ENCODE data around the gene ABCF2. TPM values are rescaled to one million over a fixed set of nuclear protein-coding genes. Genes with fewer than 3 reads are reported as not detected.

Gene ABCF2
- total and polyA plus RNA-seq, 2 of the 4 experiments (the other 2 are of a cell fraction): 46.2 to 103 TPM

GRCh38 chr7:151254316-151254715 lies 27.3 kb upstream of the ABCF2 start:
- Histone ChIP-seq H3K9me1 (ENCODE audit: insufficient read depth, low read length) (peaks cover 10% of the 10 kb centered on the region), H3K9me3 (ENCODE audit: control insufficient read depth, insufficient read depth, low read length) (no peaks in the 10 kb centered on the region), H3K4me3 (ENCODE audit: insufficient read depth, low read depth, low read length) (no peak overlapping the region), H3K23ac (ENCODE audit: low read depth, low read length) (no peak overlapping the region), H2BK15ac (ENCODE audit: low read depth, low read length) (no peak overlapping the region), H3K79me1 (ENCODE audit: low read depth in 1 of 2, low read length in 2 of 2) (peaks cover 5 to 29% of the 10 kb centered on the region in 2 experiments; a peak in 2 of 4 replicates), H3K4ac (ENCODE audit: low read depth, low read length) (no peak overlapping the region), H2AK9ac (replicated peaks; ENCODE audit: low read depth, low read length, poor library complexity) (no peak overlapping the region), H3K36me3 (ENCODE audit: control insufficient read depth, insufficient read depth, low read length) (no peaks in the 10 kb centered on the region), H2BK120ac (ENCODE audit: low read depth, low read length) (no peak overlapping the region), H3K4me2 (ENCODE audit: low read depth, low read length) (no peak overlapping the region), H2AK5ac (ENCODE audit: low read depth, low read length) (no peak overlapping the region), H4K20me1 (ENCODE audit: insufficient read depth, low read length) (no peaks in the 10 kb centered on the region), H2BK5ac (ENCODE audit: low read depth, low read length, poor library complexity, severe bottlenecking) (no peak overlapping the region), H4K8ac (ENCODE audit: low read depth in 2 of 2, low read length in 2 of 2) (no peak overlapping the region), H2BK20ac (ENCODE audit: low read depth, low read length) (no peak overlapping the region), H3K27me3 (ENCODE audit: control insufficient read depth, insufficient read depth, low read length) (peaks cover 12% of the 10 kb centered on the region; the same call in 1 of the 2 replicates), H3K14ac (replicated peaks; ENCODE audit: low read depth, low read length) (no peak overlapping the region), H3K18ac (ENCODE audit: low read depth, low read length) (no peak overlapping the region), H3K9ac (ENCODE audit: low read depth, low read length) (no peak overlapping the region), H4K91ac (ENCODE audit: insufficient read depth, low read depth, low read length) (no peak overlapping the region), H4K5ac (ENCODE audit: low read depth, low read length) (no peak overlapping the region), H3K56ac (ENCODE audit: extremely low read depth, insufficient read depth, low read length) (no peak overlapping the region), H2AFZ (replicated peaks; ENCODE audit: low read length, poor library complexity) (no peak overlapping the region), H3K4me1 (ENCODE audit: control insufficient read depth, insufficient read depth, low read length) (peaks cover 17% of the 10 kb centered on the region), H3K27ac (ENCODE audit: insufficient read depth, low read length) (no peak overlapping the region)
- WGBS, 2 experiments (ENCODE audit: extremely low coverage in 2 of 2, insufficient read length in 1 of 2): 67% methylated on average over 3 of the region's 7 CpGs; no CpG with 5 or more reads in 1 of the 2 experiments
- intact Hi-C loops (cut with micrococcal nuclease): no loop called here
- in situ Hi-C loops (cut with MboI; ENCODE audit: low sequenced_read_pairs): no loop called here
- POLR2A ChIA-PET (ENCODE audit: unreplicated experiment): no interaction called here
- CTCF ChIA-PET: no interaction called here
- BruUV-seq (replicated peaks): no TSS peak
- dilution Hi-C loops (cut with HindIII; ENCODE audit: low sequenced_read_pairs, unreplicated experiment): no loop called here
- ATAC-seq (ENCODE audit: low read depth) (no peak), DNase-seq (no peak)
- no peak for TF ChIP-seq BHLHE40 (IDR thresholded peaks at IDR 0.05; ENCODE audit: low read depth, low read length)
- TF ChIP-seq RCOR1 (IDR thresholded peaks at IDR 0.05; ENCODE audit: insufficient replicate concordance, low read length): no peak
- no peak for TF ChIP-seq CHD1 (IDR thresholded peaks at IDR 0.05; ENCODE audit: low read depth, low read length)
- no peak for TF ChIP-seq POLR2A (IDR thresholded peaks at IDR 0.05; ENCODE audit: low read depth, low read length)
- no peak for TF ChIP-seq MXI1 (IDR thresholded peaks at IDR 0.05; ENCODE audit: borderline replicate concordance, low read depth, low read length)
- no peak for TF ChIP-seq MAFK (IDR thresholded peaks at IDR 0.05; ENCODE audit: low read depth, low read length)
- no peak for TF ChIP-seq RFX5 (IDR thresholded peaks at IDR 0.05; ENCODE audit: low read depth, low read length)
- TF ChIP-seq, protein P1, sequence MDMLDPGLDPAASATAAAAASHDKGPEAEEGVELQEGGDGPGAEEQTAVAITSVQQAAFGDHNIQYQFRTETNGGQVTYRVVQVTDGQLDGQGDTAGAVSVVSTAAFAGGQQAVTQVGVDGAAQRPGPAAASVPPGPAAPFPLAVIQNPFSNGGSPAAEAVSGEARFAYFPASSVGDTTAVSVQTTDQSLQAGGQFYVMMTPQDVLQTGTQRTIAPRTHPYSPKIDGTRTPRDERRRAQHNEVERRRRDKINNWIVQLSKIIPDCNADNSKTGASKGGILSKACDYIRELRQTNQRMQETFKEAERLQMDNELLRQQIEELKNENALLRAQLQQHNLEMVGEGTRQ (IDR thresholded peaks at IDR 0.05; ENCODE audit: low read depth, low read length): no peak
- no peak for TF ChIP-seq FOS (IDR thresholded peaks at IDR 0.05; ENCODE audit: low read depth, low read length)
- TF ChIP-seq RAD21 (IDR thresholded peaks at IDR 0.05; ENCODE audit: low read length): no peak
- TF ChIP-seq CTCF (conservative IDR thresholded peaks at IDR 0.05; ENCODE audit: low read depth, low read length): no peak
- TF ChIP-seq ELK1 (IDR thresholded peaks at IDR 0.05; ENCODE audit: borderline replicate concordance, low read depth, low read length): no peak
- TF ChIP-seq SMC3 (IDR thresholded peaks at IDR 0.05; ENCODE audit: low read depth, low read length): no peak
- TF ChIP-seq CEBPB (IDR thresholded peaks at IDR 0.05; ENCODE audit: low read depth, low read length): no peak

All from IMR-90 (cell line).